Stimulated activated CD8-positive, alpha-beta memory T cell treated with anti-CD3 and anti-CD28 coated beads, Interleukin-12 subunit alpha, Interleukin-12 subunit beta, amount 100 ng/mL, for 24 hours (primary cell): ENCODE results near the gene ZBTB24.
"Not testable (repeated sequence)": the region's sequence is repeated elsewhere in the genome, so short reads cannot be mapped to it uniquely, and the experiment has no call there.

ENCODE experiments used
- DNase-seq: peaks from one replicate; pipeline ENCODE4 v3.0.0-alpha.2; 2020; ENCODE audit errors: extremely low read depth

Gene ZBTB24

DNA sequence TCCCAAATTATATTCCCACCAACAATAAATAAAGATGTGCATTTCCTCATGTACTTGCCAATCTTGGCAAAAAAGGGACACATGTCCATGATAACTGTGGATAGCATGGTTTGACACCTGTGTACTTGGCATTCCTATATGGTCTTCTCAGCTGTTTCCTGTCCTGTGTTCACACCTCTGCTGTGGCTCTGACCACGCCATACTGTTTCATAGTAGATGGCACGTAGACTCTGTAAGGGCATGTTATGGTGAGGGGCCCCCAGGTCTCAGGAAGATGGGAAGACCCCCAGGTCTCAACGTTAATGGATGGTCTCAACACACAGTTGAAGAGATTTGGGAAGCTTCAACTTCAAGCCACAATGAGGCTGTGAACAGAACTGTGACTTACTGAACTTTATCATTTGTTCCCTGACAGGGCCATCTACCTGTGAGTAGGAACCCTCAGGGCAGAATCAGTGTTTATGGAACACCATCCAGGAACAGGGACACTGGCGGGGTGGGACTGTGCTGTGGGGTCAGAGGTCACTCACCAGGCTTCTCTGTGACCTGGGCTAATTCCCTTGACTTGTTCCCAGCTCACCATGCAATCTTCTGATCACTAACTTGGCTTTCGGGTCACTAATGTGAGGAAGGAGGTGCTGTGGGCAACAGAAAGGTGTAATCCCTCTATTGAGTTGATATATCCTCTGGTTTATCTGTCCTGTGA lies 11.8 kb downstream of the ZBTB24 start:
- no peak for DNase-seq

DNA sequence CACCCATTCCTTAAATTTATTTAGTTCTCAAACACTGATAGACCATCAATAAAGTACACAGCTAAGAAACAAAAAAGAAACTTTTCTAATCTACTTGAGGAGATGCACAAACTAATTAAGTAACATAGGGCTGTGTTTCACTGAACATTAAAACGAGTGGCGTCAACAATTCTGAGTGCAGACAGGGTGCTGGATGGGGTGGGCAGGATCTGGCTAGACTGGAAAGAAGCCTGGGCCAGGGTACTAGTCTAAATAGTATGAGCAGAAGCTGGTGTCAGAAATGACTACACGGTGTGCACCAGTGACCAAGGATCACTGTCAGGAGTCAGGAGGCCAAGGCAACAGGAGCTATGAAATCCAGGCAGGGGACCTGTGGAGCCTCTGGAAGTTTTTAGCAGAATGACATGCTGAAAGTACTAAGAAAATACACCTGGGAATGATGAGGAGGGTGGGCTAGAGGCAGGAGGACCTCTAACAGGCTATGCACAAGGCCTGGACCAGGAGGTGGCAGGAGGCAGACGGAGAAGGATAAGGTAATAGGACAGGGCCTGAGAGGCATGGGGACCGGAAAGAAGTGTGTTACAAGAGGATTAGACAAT lies 13.3 kb downstream of the ZBTB24 start:
- no peak for DNase-seq

DNA sequence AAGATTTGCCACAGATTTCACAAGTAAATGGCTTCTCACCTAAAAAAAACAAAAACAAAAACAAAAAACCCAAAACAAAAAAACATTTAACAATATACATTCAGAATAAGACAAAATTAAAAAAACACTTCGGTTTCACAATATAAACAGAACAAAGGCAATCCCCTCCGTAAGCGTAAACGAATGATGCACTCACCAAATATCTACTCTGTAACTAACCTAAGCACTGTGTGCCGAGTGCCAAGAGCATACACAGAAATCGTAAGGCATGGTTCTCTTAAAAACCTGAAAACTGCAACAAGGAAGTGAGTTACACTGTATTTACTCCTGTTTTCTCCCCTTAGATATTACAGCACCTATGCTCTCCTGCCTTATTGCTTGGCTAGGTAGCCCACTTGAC lies 15.3 kb downstream of the ZBTB24 start:
- DNase-seq, result no peak

DNA sequence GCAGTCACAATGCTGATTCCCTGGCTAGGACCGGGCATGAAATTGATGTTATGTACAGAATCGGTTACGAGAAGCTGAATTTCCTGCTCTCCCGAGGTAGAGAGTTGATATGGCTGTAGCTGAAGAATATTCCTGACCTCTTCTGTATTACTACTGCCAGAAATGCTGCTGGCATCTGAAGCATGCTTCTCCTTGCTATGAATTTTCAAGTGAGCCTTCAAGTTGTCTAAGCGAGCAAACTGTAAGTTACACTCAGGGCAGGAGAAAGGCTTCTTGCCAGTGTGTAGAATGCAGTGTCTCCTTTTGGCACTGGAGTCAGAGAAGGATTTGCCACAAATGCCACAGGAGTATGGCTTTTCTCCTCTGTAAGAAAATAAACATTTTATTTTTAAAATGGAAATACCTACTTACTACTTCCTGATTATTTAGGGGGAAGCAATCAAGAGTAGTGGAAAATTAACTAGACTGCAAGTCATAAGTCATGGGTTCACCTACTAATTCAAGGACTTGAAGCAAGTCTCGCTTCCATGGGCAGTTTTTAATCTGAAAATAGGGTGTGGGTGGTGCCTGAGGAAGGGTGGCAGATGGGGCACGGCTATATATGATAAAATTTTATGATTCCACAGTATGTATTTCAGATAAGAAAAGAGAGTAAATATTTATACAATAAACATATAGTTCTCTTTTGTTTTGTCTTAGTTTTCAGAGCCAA lies 16.7 kb downstream of the ZBTB24 start:
- no peak for DNase-seq

DNA sequence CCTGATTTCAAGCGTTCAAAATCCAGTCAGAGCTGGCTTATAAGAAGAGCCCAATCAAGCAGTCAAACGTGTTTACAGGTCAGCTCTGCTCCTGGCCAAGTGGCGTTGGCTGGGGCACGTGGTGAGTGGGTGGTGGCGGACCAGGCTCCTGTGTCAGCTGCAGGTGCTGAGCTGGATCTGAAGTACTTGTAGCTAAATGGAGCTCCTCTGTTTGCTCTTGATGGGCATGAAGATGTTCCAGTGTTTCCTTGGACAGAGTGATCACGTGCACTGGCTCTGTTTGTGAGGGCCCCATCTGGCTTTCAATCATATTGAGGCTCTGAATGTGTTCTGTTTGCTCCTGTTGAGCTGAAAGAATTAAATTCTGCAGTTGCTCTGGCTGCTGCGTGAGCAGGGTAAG lies 17.2 kb downstream of the ZBTB24 start:
- no peak for DNase-seq

DNA sequence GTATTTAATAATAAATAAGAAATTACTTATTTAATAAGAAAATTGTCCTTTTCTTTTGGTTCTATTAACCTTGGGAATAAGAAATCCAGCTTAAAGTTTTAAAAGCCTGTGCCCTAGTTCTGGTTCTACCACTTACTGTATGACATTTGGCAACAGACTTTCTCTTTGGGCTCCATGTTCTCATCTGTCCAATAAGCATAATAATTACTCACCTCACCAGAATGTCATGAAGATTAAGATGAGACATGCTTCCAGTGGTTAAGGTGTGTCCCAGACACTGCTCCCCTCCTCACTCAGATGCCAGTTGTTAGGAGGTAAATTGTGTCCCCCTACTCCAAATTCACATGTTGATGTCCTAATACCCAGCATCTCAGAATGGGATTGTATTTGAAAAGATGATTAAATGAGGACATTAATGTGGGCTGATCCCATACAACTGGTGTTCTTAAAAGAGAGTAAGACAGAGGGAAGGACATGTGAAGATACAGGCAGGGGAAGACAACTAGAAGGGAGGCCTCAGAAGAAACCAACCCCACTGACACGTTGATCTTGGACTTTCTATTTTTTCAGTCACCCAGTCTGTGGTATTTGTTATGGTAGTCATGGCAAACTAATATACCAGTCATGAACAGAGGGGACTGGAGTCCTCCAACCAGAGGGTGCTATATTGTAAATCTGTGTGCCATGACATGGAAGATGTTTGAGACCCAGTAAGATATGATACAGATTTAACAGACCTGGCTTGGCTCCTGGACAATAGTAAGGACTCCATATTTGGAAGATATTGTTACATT lies 21.1 kb downstream of the ZBTB24 start:
- DNase-seq, result no peak

DNA sequence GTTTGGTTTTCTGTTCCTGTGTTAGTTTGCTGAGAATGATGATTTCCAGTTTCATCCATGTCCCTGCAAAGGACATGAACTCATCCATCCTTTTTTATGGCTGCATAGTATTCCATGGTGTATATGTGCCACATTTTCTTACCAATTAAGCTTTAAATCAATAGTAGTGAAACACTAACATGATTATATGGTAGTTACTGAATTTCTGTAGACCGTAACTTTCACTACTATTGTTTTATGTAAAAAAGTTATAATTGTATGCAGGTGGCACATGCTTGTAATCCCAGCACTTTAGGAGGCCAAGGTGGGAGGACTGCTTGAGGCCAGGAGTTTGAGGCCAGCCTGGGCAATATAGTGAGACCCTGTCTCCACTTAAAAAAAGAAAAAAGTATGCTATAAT lies 21.8 kb downstream of the ZBTB24 start:
- DNase-seq, result not testable (repeated sequence)

DNA sequence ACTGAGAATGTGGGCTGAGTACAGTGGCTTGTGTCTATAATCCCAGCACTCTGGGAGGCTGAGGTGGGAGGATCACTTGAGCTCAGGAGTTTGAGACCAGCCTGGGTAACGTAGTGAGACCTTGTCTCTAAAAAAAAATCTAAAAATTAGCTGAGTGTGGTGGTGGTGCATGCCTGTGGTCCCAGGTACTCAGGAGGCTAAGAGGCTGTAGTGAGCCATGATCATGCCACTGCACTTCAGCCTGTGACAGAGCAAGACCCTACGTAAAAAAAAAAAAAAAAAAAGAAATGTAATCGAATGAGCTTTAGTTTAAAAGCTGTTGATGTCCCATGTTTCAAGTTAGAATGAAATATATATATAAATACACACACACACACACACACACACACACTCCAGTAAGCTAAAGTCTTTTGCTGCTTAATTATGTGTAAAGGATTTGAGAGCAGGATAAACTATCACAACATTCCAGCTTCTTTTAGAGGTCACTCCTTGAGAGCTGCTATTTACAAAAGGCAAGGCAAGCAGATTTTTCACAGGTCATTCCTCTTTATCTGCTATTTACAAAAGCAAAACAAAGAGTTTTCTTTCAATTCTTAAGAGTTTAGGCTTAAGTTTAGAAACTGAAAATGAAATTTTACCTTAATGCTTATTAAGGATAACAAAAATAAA lies 22.7 kb downstream of the ZBTB24 start:
- no peak for DNase-seq

DNA sequence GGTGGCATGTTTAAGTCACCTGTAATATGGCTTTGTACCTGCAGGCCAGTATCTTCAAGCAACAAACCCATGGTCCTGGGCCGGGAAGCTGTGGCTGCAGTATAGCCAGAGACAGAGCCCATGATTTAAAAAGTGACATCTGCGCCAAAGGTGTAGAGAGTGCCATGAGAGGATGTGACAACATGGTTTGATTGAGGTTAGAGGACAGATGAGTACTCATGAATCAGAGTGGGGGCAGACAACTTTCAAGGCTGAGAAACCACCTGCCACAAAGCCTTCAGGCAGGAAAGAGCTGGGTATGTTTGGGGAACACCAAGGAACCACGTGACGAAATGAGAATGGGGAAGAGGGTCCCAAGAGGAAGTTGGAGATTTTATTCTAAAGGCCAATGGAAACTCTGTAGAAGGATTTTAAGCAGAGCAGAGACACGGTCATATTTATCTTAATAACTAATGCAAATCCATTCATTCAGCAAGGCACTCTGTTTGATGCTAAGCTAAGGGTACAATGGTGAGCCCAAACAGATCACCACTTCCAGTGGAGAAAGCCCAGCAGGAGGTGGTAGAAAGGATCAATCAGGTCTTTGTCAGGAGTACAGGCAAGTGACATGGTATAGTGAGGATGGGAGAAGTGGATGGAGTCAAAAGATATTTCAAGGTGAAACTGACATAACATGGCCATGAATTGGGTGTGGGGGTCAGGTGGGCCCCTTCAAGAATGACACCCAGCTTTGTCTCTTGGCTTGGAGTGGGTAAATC lies 24.1 kb downstream of the ZBTB24 start:
- no peak for DNase-seq

DNA sequence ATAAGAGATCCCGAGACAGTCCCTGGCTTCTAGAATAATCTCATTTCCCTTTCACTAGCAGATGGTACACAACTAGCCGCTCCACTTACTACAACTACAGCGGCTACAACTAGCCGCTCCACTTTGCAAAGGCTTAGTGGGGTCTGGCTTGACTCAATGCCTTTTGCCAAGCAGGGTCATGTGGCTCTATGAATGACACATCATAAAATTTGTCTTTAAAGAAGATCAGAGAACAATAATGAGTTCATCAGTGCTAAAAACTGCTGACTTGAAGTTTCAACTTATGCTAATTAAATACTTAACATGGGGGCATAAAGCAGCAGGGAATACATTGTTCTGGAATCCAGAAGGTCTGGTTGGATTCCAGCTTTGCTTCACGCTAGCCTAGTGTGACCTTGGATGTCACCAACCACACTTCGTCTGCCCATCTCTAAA lies 25.4 kb downstream of the ZBTB24 start:
- no peak for DNase-seq

DNA sequence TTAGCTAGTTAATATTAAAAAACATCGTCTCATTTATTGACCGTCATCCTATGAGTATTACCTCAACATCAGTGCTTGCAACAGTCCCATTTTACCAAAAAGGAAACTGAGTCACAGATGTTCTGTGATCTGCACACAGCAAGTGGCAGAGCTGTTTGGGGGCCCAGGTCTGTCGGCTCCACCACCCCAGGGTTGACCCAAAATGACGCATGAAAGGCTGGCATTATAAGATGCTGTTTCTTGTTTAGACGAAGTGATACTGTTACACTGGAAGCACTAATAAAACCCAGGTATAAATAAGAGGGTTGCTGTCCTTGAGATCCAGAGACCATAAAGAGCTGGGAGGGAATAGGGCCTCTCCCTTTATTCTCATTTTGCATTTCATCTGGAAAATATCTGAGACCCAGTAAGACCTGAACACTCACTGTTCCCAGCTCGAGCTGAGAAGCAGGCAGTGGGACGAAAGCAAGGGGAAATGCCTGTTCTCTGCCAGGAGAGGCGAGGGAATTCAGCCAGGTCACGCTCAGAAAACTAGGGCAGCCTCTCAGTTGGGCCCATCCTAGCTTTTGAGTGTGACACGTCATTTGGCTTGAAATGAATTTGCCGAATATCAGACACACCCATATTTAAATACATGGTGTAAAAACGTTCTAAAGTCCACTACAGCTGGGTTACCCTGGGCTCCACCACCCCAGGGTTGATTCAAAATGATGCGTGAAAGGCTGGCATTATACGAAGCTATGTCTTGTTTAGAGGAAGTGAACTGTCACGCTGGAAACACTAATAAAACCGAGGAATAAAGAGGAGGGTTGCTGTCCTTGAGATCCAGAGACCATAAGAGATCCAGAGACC lies 26.1 kb downstream of the ZBTB24 start:
- DNase-seq, result no peak

DNA sequence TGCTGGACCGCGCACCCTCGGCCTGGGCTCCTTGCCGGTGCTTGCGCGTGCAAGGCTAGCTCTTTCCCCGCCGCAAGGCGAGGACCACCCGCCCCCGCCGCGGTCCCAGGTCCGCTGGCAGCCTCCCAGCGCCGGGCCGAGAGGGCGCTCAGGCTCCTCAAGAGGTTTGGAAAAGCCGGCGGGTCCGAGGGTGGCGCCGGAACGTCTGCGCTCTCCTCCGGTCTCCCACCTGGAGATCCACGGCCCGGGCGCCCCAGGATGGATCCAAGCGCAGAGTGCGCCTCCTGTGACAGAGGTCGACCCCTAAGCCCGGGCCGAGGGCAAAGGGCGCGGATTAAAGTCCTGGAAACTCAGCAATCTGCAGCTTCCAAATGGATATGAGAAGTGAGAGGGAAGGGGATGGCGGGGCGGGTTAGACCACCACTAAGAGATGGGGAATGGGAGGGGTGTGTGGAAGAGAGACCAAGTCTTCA lies 26.9 kb downstream of the ZBTB24 start:
- no peak for DNase-seq

DNA sequence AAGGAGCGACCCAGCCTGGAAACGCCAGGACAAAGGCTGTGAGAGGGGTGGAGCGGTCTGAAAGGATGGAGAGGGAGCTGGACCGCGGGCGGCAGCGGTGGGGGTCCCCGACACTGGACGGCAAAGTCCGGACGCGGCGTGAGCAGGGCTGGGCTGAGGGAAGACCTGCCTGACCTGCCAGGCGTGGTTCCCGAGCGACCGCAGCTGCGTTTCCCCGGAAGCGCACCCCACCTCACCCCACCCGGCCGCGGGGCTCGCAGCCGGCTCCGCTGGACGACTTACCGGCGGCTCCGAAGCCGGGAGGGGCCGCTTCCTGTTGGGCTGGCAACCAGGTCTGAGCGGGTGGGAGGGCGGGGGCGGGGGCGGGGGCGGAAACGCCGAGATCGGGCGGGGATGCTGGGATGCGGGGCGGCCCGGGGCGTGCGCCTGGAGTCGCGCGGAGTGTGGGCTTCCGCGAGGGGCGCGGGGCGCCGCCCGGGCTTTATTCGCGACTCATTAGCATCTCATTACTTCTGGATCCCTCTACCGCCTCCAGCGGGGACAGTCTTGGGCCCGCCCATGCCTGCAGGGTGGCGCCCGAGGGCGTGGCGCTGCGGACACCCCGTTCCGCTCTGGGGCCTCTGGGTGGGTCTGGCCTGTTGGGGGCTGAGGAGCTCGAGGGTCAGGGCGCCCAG lies 27.4 kb downstream of the ZBTB24 start, which contains the start of gene MICAL1:
Gene MICAL1, minus strand, starts transcription at position 336 of the 674 bp plus-strand sequence. CDS start 1,576 bp downstream, outside the sequence.
- DNase-seq, result peak; percentile 20

DNA sequence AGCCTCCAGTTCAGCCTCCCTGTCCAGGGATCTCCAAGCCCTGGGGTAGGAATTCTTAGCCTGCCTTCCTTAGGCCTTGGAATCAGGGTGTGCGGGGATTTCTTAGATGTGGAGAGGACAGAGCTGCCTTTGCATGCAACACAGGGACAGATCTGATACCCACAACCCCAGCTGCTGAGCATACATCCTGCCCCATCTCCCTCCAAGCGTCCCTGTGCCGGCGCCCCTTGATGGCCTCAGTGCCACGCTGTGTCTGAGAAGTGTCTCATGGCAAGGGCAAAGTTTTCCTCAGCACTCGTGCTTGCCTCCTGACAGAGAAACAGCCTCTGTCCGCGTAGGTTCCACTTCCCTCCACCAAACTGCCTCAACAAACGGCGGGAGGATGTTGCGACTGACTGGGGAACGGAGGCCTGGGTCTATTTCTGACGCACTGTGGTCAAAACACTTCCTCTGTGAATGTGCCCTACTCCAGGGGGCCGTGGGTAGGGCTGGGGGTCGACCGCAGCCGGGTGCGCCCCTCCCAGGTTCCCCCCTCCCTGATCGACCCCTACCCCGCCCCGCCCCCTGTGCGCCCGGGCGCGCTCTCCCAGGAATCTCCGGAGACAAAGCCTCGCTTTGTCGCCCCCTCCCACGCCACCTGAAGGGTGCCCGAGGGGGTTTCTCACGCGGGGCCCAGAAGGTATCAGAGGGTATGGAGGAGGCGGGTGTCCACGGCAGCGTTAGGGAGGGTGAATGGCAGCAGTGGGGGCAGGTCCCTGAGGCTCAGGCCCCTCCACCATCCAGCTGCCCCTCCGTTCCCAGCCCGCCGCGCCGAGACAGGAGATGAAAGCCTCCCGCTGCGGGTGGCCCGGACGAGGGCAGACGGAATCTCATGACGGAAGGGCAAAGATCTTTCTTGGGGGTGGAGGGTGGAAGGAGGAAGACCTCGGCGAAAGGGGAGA lies 28.3 kb downstream of the ZBTB24 start:
- DNase-seq, result no peak

DNA sequence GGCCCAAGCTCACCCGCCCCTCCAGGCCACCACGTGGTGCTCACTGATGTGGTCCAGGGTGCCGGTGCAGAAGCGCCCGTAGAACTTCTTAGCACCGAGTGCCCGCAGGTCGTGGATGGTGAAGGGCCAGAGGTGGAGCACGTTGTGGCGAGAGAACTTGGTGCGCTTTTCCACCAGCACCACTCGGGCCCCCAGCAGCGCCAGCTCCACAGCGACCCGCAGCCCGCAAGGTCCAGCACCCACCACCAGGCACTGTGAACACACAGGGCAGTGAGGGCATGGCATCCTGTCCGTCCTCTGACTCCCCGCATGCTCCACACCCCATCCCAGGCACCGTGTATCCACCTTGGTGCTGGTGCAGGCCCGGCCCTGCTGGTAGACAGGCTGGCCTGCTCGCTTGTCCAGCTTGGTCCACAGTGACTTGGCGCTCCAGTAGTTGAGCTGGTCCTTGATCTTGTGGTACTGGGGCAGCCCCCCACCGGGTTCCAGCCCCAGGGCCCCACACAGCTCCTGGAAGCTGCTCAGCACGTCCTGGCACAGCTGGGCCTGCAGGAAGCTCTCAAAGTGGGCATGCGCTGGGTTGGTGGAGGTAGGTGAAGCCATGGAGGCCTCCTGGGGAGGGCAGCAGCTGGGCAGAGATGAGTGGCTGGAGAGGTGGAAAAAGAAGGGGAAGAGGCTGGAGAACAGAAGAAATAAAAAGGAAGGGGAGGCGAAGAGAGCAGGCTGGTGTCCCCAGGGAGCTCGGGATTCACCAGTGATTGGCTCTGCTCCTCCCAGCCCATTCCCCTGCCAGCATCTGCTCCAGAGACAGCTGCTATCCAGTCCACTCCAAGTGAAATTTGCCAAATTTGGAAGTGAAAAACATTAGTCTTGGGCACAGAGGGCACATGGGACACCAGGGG lies 29.2 kb downstream of the ZBTB24 start:
- DNase-seq, result no peak

DNA sequence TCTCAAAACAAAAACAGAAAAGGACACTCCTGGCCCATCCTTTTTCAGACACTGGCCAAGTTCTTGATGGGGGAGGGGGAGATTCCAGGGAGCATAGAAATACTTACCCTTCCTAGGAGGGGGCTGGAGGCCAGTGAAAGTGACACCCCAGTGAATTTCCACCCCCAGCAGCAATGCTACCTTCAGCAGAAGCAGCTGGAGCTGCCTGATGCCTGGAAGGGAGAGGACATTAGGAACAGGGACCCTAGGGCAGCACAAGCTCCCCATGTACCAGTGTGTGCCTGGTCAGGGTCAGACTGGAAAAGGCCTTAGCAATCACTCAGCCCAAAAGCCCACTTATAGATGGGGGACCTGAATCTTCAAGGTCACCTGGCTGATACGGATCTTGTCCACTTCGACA lies 29.9 kb downstream of the ZBTB24 start:
- DNase-seq, result no peak

DNA sequence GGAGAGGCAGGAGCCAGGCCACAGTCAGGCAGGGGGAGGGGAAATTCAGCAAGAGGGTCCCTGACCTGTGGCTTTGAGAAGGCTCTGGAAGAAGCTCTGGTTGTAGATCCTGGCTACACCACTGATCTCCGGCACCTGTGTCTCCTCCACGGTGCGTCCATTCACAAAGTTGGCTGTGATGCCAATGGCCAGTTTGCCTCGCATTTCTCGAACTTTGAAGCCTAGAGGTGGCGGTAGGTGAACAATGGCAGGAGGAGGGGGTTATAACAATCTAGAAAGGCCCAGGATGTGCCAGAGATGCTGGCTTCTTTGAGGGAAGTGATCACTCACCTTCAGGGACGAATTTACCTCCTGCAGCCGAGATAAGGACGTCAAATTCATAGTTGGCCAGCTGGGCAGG lies 30.8 kb downstream of the ZBTB24 start:
- no peak for DNase-seq
